ENCODE results near the gene CARMIL1.

The CARMIL1 gene

GRCh38 chr6:25419879-25420278, 140.7 kb downstream of the CARMIL1 start:
- H3K4me2 ChIP-seq (ENCODE audit: low read length): no peak overlapping the region
- H3K18ac ChIP-seq (ENCODE audit: low read length): no peak overlapping the region
- H3K23ac ChIP-seq (ENCODE audit: low read length): no peak overlapping the region
- no peaks in the 10 kb centered on the region for H3K27me3 ChIP-seq (ENCODE audit: insufficient read depth, low read length)
- no peak overlapping the region for H3K14ac ChIP-seq (ENCODE audit: low read length)
- H2AFZ ChIP-seq (ENCODE audit: insufficient read depth, low read length, poor library complexity): no peak overlapping the region
- H3K79me1 ChIP-seq (ENCODE audit: low read length): no peaks in the 10 kb centered on the region
- H4K91ac ChIP-seq (ENCODE audit: low read depth, low read length): no peak overlapping the region
- peaks cover 0 to 4% of the 10 kb centered on the region in 2 experiments for H3K4me1 ChIP-seq (ENCODE audit: control insufficient read depth in 1 of 2, insufficient read depth in 2 of 2, low read length in 2 of 2)
- H4K12ac ChIP-seq (ENCODE audit: low read depth, low read length): no peak overlapping the region
- H2BK120ac ChIP-seq (ENCODE audit: insufficient read depth, low read length, poor library complexity): no peak overlapping the region
- no CpG with 5 or more reads among the region's 5 CpGs for WGBS (ENCODE audit: extremely low coverage, insufficient coverage, insufficient read length)
- no peak overlapping the region for H4K8ac ChIP-seq (ENCODE audit: low read depth, low read length)
- no peak overlapping the region for H3K4ac ChIP-seq (ENCODE audit: low read depth, low read length)
- DNase-seq: no peak
- no peak overlapping the region for H2BK12ac ChIP-seq (ENCODE audit: low read length)
- no peaks in the 10 kb centered on the region for H3K36me3 ChIP-seq (ENCODE audit: control insufficient read depth in 1 of 2, insufficient read depth in 2 of 2, low read length in 2 of 2)
- H2AK5ac ChIP-seq (ENCODE audit: low read length): no peak overlapping the region
- H3K4me3 ChIP-seq (ENCODE audit: low read depth, low read length): no peak overlapping the region
- no peak overlapping the region for H3K27ac ChIP-seq (ENCODE audit: low read depth, low read length)
- H2BK5ac ChIP-seq (ENCODE audit: low read depth, low read length, poor library complexity): no peak overlapping the region
- H3K9ac ChIP-seq (ENCODE audit: low read length): no peak overlapping the region
- no peaks in the 10 kb centered on the region for H3K79me2 ChIP-seq (ENCODE audit: control insufficient read depth, insufficient read depth, low read length, poor library complexity)
- peaks cover 3% of the 10 kb centered on the region for H3K9me3 ChIP-seq (ENCODE audit: insufficient read depth, low read depth, low read length)

- no CpG with 5 or more reads among the region's 6 CpGs for WGBS (ENCODE audit: extremely low coverage, insufficient coverage, insufficient read length)
- Histone ChIP-seq H3K23ac (ENCODE audit: low read length) (no peak overlapping the region), H3K14ac (ENCODE audit: low read length) (no peak overlapping the region), H4K91ac (ENCODE audit: low read depth, low read length) (no peak overlapping the region), H4K8ac (ENCODE audit: low read depth, low read length) (no peak overlapping the region), H2BK5ac (ENCODE audit: low read depth, low read length, poor library complexity) (no peak overlapping the region), H2AK5ac (ENCODE audit: low read length) (no peak overlapping the region), H3K79me1 (ENCODE audit: low read length) (no peaks in the 10 kb centered on the region), H3K79me2 (ENCODE audit: control insufficient read depth, insufficient read depth, low read length, poor library complexity) (no peaks in the 10 kb centered on the region), H3K18ac (ENCODE audit: low read length) (no peak overlapping the region), H2BK120ac (ENCODE audit: insufficient read depth, low read length, poor library complexity) (no peak overlapping the region), H3K36me3 (ENCODE audit: control insufficient read depth in 1 of 2, insufficient read depth in 2 of 2, low read length in 2 of 2) (no peaks in the 10 kb centered on the region), H3K4me1 (ENCODE audit: control insufficient read depth in 1 of 2, insufficient read depth in 2 of 2, low read length in 2 of 2) (peaks cover 0 to 4% of the 10 kb centered on the region in 2 experiments), H3K4me2 (ENCODE audit: low read length) (no peak overlapping the region), H3K27me3 (ENCODE audit: insufficient read depth, low read length) (no peaks in the 10 kb centered on the region), H3K27ac (ENCODE audit: low read depth, low read length) (no peak overlapping the region), H2AFZ (ENCODE audit: insufficient read depth, low read length, poor library complexity) (no peak overlapping the region), H2BK12ac (ENCODE audit: low read length) (no peak overlapping the region), H3K9me3 (ENCODE audit: insufficient read depth, low read depth, low read length) (peaks cover 3% of the 10 kb centered on the region), H3K4me3 (ENCODE audit: low read depth, low read length) (no peak overlapping the region), H3K9ac (ENCODE audit: low read length) (no peak overlapping the region), H3K4ac (ENCODE audit: low read depth, low read length) (no peak overlapping the region), H4K12ac (ENCODE audit: low read depth, low read length) (no peak overlapping the region)
- no peak for DNase-seq
Observed at GRCh38 chr6:25423358-25423757, 144.2 kb downstream of the CARMIL1 start.

DNA sequence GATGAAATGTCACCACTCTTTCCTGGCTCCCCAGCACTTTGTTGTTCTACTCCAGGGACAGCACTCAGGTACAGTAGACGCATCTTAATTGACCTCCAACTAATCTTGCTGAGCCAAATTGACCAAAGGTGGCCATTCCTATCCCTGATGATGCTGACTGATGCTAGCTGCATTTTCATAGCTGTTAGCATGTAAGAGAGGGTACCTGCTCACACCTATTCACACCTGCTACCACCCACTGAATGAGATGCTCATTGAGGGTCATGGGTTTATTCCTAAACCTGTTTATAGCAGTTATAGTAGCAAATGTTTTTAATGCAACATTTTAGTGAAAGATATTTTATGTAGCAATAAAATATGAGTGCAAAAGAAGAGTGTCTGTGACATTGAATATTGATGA, 145.1 kb downstream of the CARMIL1 start:
- Histone ChIP-seq H3K4ac (ENCODE audit: low read depth, low read length) (no peak overlapping the region), H3K9me3 (ENCODE audit: insufficient read depth, low read depth, low read length) (peaks cover 3% of the 10 kb centered on the region), H3K23ac (ENCODE audit: low read length) (no peak overlapping the region), H3K4me2 (ENCODE audit: low read length) (no peak overlapping the region), H3K27me3 (ENCODE audit: insufficient read depth, low read length) (no peaks in the 10 kb centered on the region), H2BK120ac (ENCODE audit: insufficient read depth, low read length, poor library complexity) (no peak overlapping the region), H2BK12ac (ENCODE audit: low read length) (no peak overlapping the region), H4K91ac (ENCODE audit: low read depth, low read length) (no peak overlapping the region), H2BK5ac (ENCODE audit: low read depth, low read length, poor library complexity) (no peak overlapping the region), H3K4me1 (ENCODE audit: control insufficient read depth in 1 of 2, insufficient read depth in 2 of 2, low read length in 2 of 2) (peaks cover 0 to 4% of the 10 kb centered on the region in 2 experiments), H3K36me3 (ENCODE audit: control insufficient read depth in 1 of 2, insufficient read depth in 2 of 2, low read length in 2 of 2) (no peaks in the 10 kb centered on the region), H4K8ac (ENCODE audit: low read depth, low read length) (no peak overlapping the region), H2AFZ (ENCODE audit: insufficient read depth, low read length, poor library complexity) (no peak overlapping the region), H3K79me2 (ENCODE audit: control insufficient read depth, insufficient read depth, low read length, poor library complexity) (no peaks in the 10 kb centered on the region), H3K4me3 (ENCODE audit: low read depth, low read length) (no peak overlapping the region), H2AK5ac (ENCODE audit: low read length) (no peak overlapping the region), H3K18ac (ENCODE audit: low read length) (no peak overlapping the region), H3K27ac (ENCODE audit: low read depth, low read length) (no peak overlapping the region), H3K9ac (ENCODE audit: low read length) (no peak overlapping the region), H3K79me1 (ENCODE audit: low read length) (no peaks in the 10 kb centered on the region), H4K12ac (ENCODE audit: low read depth, low read length) (no peak overlapping the region), H3K14ac (ENCODE audit: low read length) (no peak overlapping the region)
- WGBS (ENCODE audit: extremely low coverage, insufficient coverage, insufficient read length): no CpG with 5 or more reads among the region's 1 CpG
- no peak for DNase-seq

- no peak overlapping the region for H2BK12ac ChIP-seq (ENCODE audit: low read length)
- no peak overlapping the region for H4K8ac ChIP-seq (ENCODE audit: low read depth, low read length)
- H2BK120ac ChIP-seq (ENCODE audit: insufficient read depth, low read length, poor library complexity): no peak overlapping the region
- H3K9me3 ChIP-seq (ENCODE audit: insufficient read depth, low read depth, low read length): no peaks in the 10 kb centered on the region
- no peak for DNase-seq
- peaks cover 0 to 4% of the 10 kb centered on the region in 2 experiments for H3K4me1 ChIP-seq (ENCODE audit: control insufficient read depth in 1 of 2, insufficient read depth in 2 of 2, low read length in 2 of 2)
- H3K79me1 ChIP-seq (ENCODE audit: low read length): no peaks in the 10 kb centered on the region
- H3K27me3 ChIP-seq (ENCODE audit: insufficient read depth, low read length): no peaks in the 10 kb centered on the region
- no peak overlapping the region for H3K14ac ChIP-seq (ENCODE audit: low read length)
- H3K4me2 ChIP-seq (ENCODE audit: low read length): no peak overlapping the region
- no peak overlapping the region for H3K4ac ChIP-seq (ENCODE audit: low read depth, low read length)
- H2AK5ac ChIP-seq (ENCODE audit: low read length): no peak overlapping the region
- H4K12ac ChIP-seq (ENCODE audit: low read depth, low read length): no peak overlapping the region
- H3K79me2 ChIP-seq (ENCODE audit: control insufficient read depth, insufficient read depth, low read length, poor library complexity): no peaks in the 10 kb centered on the region
- no peak overlapping the region for H4K91ac ChIP-seq (ENCODE audit: low read depth, low read length)
- no peak overlapping the region for H3K4me3 ChIP-seq (ENCODE audit: low read depth, low read length)
- H2AFZ ChIP-seq (ENCODE audit: insufficient read depth, low read length, poor library complexity): no peak overlapping the region
- no peaks in the 10 kb centered on the region for H3K36me3 ChIP-seq (ENCODE audit: control insufficient read depth in 1 of 2, insufficient read depth in 2 of 2, low read length in 2 of 2)
- H3K23ac ChIP-seq (ENCODE audit: low read length): no peak overlapping the region
- H3K27ac ChIP-seq (ENCODE audit: low read depth, low read length): no peak overlapping the region
- no peak overlapping the region for H3K9ac ChIP-seq (ENCODE audit: low read length)
- no CpG with 5 or more reads among the region's 2 CpGs for WGBS (ENCODE audit: extremely low coverage, insufficient coverage, insufficient read length)
- H3K18ac ChIP-seq (ENCODE audit: low read length): no peak overlapping the region
- H2BK5ac ChIP-seq (ENCODE audit: low read depth, low read length, poor library complexity): no peak overlapping the region
Observed at GRCh38 chr6:25427549-25427948, 148.4 kb downstream of the CARMIL1 start.
